ENCODE measurements around the gene DRAXIN. TPM values are rescaled to one million over a fixed set of nuclear protein-coding genes. Genes with fewer than 3 reads are reported as not detected.

The DRAXIN gene
- total RNA-seq, 1 donor: 0.31 TPM

- Histone ChIP-seq H3K9me3 (ENCODE audit: low read depth, low read length) (no peaks in the 10 kb centered on the region), H3K27me3 (ENCODE audit: insufficient read depth, low read length) (no peaks in the 10 kb centered on the region), H3K4me3 (ENCODE audit: low read length) (no peak overlapping the region), H3K4me1 (ENCODE audit: insufficient read depth, low read length) (no peaks in the 10 kb centered on the region)
These were observed 14.8 kb downstream of the DRAXIN start for GRCh38 chr1:11706292-11706691.

GRCh38 chr1:11707621-11708276 is 16.2 kb downstream of the DRAXIN start:
- no peaks in the 10 kb centered on the region for H3K4me1 ChIP-seq (ENCODE audit: insufficient read depth, low read length)
- no peaks in the 10 kb centered on the region for H3K9me3 ChIP-seq (ENCODE audit: low read depth, low read length)
- no peaks in the 10 kb centered on the region for H3K27me3 ChIP-seq (ENCODE audit: insufficient read depth, low read length)
- H3K4me3 ChIP-seq (ENCODE audit: low read length): no peak overlapping the region

GRCh38 chr1:11708554-11709350 is 17.2 kb downstream of the DRAXIN start:
- no peaks in the 10 kb centered on the region for H3K4me1 ChIP-seq (ENCODE audit: insufficient read depth, low read length)
- no peaks in the 10 kb centered on the region for H3K9me3 ChIP-seq (ENCODE audit: low read depth, low read length)
- no peaks in the 10 kb centered on the region for H3K27me3 ChIP-seq (ENCODE audit: insufficient read depth, low read length)
- no peak overlapping the region for H3K4me3 ChIP-seq (ENCODE audit: low read length)

- no peaks in the 10 kb centered on the region for H3K4me1 ChIP-seq (ENCODE audit: insufficient read depth, low read length)
- no peaks in the 10 kb centered on the region for H3K27me3 ChIP-seq (ENCODE audit: insufficient read depth, low read length)
- no peak overlapping the region for H3K4me3 ChIP-seq (ENCODE audit: low read length)
- no peaks in the 10 kb centered on the region for H3K9me3 ChIP-seq (ENCODE audit: low read depth, low read length)
These were observed 20.0 kb downstream of the DRAXIN start for GRCh38 chr1:11711490-11711889.

GRCh38 chr1:11712285-11712684 is 20.8 kb downstream of the DRAXIN start:
- Histone ChIP-seq H3K4me1 (ENCODE audit: insufficient read depth, low read length) (no peaks in the 10 kb centered on the region), H3K27me3 (ENCODE audit: insufficient read depth, low read length) (no peaks in the 10 kb centered on the region), H3K4me3 (ENCODE audit: low read length) (no peak overlapping the region), H3K9me3 (ENCODE audit: low read depth, low read length) (no peaks in the 10 kb centered on the region)

- Histone ChIP-seq H3K4me3 (ENCODE audit: low read length) (no peak overlapping the region), H3K9me3 (ENCODE audit: low read depth, low read length) (no peaks in the 10 kb centered on the region), H3K4me1 (ENCODE audit: insufficient read depth, low read length) (no peaks in the 10 kb centered on the region), H3K27me3 (ENCODE audit: insufficient read depth, low read length) (no peaks in the 10 kb centered on the region)
These were observed 21.6 kb downstream of the DRAXIN start for GRCh38 chr1:11713095-11713494.

- Histone ChIP-seq H3K9me3 (ENCODE audit: low read depth, low read length) (no peaks in the 10 kb centered on the region), H3K4me3 (ENCODE audit: low read length) (no peak overlapping the region), H3K27me3 (ENCODE audit: insufficient read depth, low read length) (no peaks in the 10 kb centered on the region), H3K4me1 (ENCODE audit: insufficient read depth, low read length) (peaks cover 17% of the 10 kb centered on the region)
These were observed 23.5 kb downstream of the DRAXIN start for GRCh38 chr1:11714831-11715575.

- peaks cover 35% of the 10 kb centered on the region for H3K4me1 ChIP-seq (ENCODE audit: insufficient read depth, low read length)
- peak overlapping the region; percentile 36 for H3K4me3 ChIP-seq (ENCODE audit: low read length)
These were observed 28.0 kb downstream of the DRAXIN start for GRCh38 chr1:11719313-11720032.

GRCh38 chr1:11720033-11720376 is 28.5 kb downstream of the DRAXIN start:
- H3K9me3 ChIP-seq (ENCODE audit: low read depth, low read length): no peaks in the 10 kb centered on the region
- peaks cover 41% of the 10 kb centered on the region for H3K4me1 ChIP-seq (ENCODE audit: insufficient read depth, low read length)
- H3K4me3 ChIP-seq (ENCODE audit: low read length): no peak overlapping the region
- H3K27me3 ChIP-seq (ENCODE audit: insufficient read depth, low read length): no peaks in the 10 kb centered on the region

More at GRCh38 chr1:11719313-11720032, 28.0 kb downstream of the DRAXIN start:
- no peaks in the 10 kb centered on the region for H3K9me3 ChIP-seq (ENCODE audit: low read depth, low read length)
- no peaks in the 10 kb centered on the region for H3K27me3 ChIP-seq (ENCODE audit: insufficient read depth, low read length)

GRCh38 chr1:11720525-11720924 is 29.0 kb downstream of the DRAXIN start:
- H3K4me3 ChIP-seq (ENCODE audit: low read length): no peak overlapping the region
- H3K4me1 ChIP-seq (ENCODE audit: insufficient read depth, low read length): peaks cover 46% of the 10 kb centered on the region
- no peaks in the 10 kb centered on the region for H3K27me3 ChIP-seq (ENCODE audit: insufficient read depth, low read length)
- no peaks in the 10 kb centered on the region for H3K9me3 ChIP-seq (ENCODE audit: low read depth, low read length)

GRCh38 chr1:11721311-11721710 is 29.8 kb downstream of the DRAXIN start:
- H3K9me3 ChIP-seq (ENCODE audit: low read depth, low read length): no peaks in the 10 kb centered on the region
- no peaks in the 10 kb centered on the region for H3K27me3 ChIP-seq (ENCODE audit: insufficient read depth, low read length)
- no peak overlapping the region for H3K4me3 ChIP-seq (ENCODE audit: low read length)
- peaks cover 54% of the 10 kb centered on the region for H3K4me1 ChIP-seq (ENCODE audit: insufficient read depth, low read length)

GRCh38 chr1:11722538-11722937 is 31.0 kb downstream of the DRAXIN start:
- Histone ChIP-seq H3K27me3 (ENCODE audit: insufficient read depth, low read length) (no peaks in the 10 kb centered on the region), H3K4me1 (ENCODE audit: insufficient read depth, low read length) (peaks cover 65% of the 10 kb centered on the region), H3K4me3 (ENCODE audit: low read length) (no peak overlapping the region), H3K9me3 (ENCODE audit: low read depth, low read length) (no peaks in the 10 kb centered on the region)

- Histone ChIP-seq H3K27me3 (ENCODE audit: insufficient read depth, low read length) (no peaks in the 10 kb centered on the region), H3K9me3 (ENCODE audit: low read depth, low read length) (no peaks in the 10 kb centered on the region), H3K4me3 (ENCODE audit: low read length) (no peak overlapping the region), H3K4me1 (ENCODE audit: insufficient read depth, low read length) (peaks cover 73% of the 10 kb centered on the region)
These were observed 34.1 kb downstream of the DRAXIN start for GRCh38 chr1:11725616-11726015.

GRCh38 chr1:11727119-11727518 is 35.6 kb downstream of the DRAXIN start:
- H3K4me3 ChIP-seq (ENCODE audit: low read length): no peak overlapping the region
- peaks cover 81% of the 10 kb centered on the region for H3K4me1 ChIP-seq (ENCODE audit: insufficient read depth, low read length)
- no peaks in the 10 kb centered on the region for H3K27me3 ChIP-seq (ENCODE audit: insufficient read depth, low read length)
- H3K9me3 ChIP-seq (ENCODE audit: low read depth, low read length): no peaks in the 10 kb centered on the region

Measured in mononuclear cell (primary cell).